Effector memory CD4-positive, alpha-beta T cell (primary cell): ENCODE data around the gene ING4.

Source experiments
- DNase-seq, 3 donors: peaks; one replicate each; pipeline ENCODE4 v3.0.0-alpha.2; 2020
- H3K27ac ChIP-seq: 2 replicates; pipeline ENCODE4 v1.7.0; 2013; ENCODE audit warnings: mild to moderate bottlenecking, low read length, moderate library complexity; ENCODE audit not compliant: insufficient read depth, poor library complexity, severe bottlenecking
- H3K27me3 ChIP-seq: replicated peaks from 2 replicates; pipeline ENCODE4 v1.7.0; 2013; ENCODE audit warnings: mild to moderate bottlenecking, low read length; ENCODE audit not compliant: insufficient read depth, control insufficient read depth, poor library complexity, severe bottlenecking
- H3K36me3 ChIP-seq: 2 replicates; pipeline ENCODE4 v1.7.0; 2013; ENCODE audit warnings: mild to moderate bottlenecking, low read length, moderate library complexity; ENCODE audit not compliant: control insufficient read depth, insufficient read depth
- H3K4me1 ChIP-seq: 2 replicates; pipeline ENCODE4 v1.7.0; 2013; ENCODE audit warnings: low read length, mild to moderate bottlenecking; ENCODE audit not compliant: control insufficient read depth, insufficient read depth, poor library complexity, severe bottlenecking
- H3K4me3 ChIP-seq: 2 replicates; pipeline ENCODE4 v1.7.0; 2013; ENCODE audit warnings: low read length, low read depth, mild to moderate bottlenecking; ENCODE audit not compliant: insufficient read depth, poor library complexity, severe bottlenecking
- H3K9me3 ChIP-seq: 2 replicates; pipeline ENCODE4 v1.7.0; 2013; ENCODE audit warnings: mild to moderate bottlenecking, low read length, moderate library complexity; ENCODE audit not compliant: control insufficient read depth

Gene ING4

DNA sequence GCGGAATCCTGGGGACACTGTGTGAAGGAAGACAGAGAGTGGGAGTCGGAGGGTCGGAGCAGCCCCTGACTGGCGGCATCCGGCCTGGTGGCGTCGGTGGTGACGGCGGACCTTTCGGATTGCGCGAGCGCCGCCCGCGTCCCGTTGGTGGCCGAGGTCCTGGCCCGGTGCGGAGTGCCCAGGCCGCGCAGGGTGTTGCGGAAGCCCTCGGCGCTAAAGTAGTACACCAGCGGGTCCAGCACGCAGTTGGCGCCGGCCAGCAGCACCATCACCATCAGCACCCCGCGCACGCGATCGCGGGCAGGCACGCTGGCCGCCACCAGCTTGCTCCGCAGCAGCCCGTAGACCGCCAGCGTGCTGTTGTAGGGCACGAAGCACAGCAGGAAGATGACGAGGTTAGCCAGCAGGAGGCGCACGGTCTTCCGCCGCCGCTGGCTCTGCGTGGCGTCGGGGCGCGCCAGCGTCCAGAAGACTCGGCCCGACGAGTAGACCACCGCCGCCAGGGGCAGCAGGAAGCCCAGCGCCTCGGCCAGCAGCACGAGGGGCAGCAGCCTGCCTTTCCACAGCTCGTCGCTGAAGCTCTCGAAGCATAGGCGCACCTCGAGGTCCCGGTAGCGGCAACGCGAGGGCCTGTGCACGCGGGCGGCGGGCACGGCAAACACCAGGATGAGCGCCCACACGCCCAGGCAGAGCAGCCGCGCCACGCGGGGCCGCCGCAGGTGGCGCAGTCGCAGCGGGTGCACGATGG lies 42.6 kb downstream of the ING4 start:
- no peak overlapping the region for H3K27ac ChIP-seq

DNA sequence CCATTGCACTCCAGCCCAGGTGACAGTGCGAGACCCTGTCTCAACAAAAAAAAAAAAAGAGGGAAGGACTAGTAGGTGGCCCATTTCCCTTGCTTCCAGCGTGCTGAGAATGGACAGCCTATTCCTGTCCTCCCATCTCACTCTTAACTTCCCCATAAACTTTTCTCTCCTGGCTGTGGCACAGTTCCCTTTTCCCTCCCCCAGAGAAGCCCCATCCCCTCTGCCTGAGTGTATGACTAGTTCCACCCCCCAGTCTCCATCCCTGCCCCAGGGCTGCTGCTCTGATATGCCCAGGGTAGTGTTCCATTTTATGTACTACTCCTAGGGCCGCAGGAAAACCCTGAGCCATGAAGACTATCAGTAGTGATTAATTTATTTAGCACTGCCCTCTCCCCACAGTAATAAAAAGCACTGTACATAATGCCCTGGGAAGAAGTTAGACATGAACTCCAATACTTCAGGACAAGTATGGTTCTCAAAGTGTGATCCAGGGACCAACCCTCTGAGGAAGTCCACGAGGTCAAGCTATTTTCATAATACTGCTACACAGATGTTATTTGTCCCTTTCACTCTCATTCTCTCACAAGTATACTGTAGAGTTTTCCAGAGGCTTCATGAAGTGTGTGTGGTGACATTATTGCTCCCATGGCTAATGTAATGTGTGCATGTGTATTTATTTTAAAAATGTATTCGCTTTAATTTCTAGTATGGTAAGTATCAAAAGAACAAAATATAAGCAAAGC lies 44.3 kb downstream of the ING4 start:
- peaks cover 6% of the 10 kb centered on the region for H3K4me1 ChIP-seq
- H3K9me3 ChIP-seq: no peaks in the 10 kb centered on the region
- no peak for DNase-seq
- peaks cover 7% of the 10 kb centered on the region for H3K36me3 ChIP-seq
- H3K27ac ChIP-seq: no peak overlapping the region
- no peak overlapping the region for H3K4me3 ChIP-seq
- no peaks in the 10 kb centered on the region for H3K27me3 ChIP-seq

More for the DNA sequence above, 42.6 kb downstream of the ING4 start:
- H3K27me3 ChIP-seq: no peaks in the 10 kb centered on the region
- H3K36me3 ChIP-seq: peaks cover 7% of the 10 kb centered on the region
- DNase-seq: peak in 1 of 3 donors; percentile 32
- no peaks in the 10 kb centered on the region for H3K9me3 ChIP-seq
- H3K4me3 ChIP-seq: peak overlapping the region; percentile 29
- peaks cover 6% of the 10 kb centered on the region for H3K4me1 ChIP-seq

DNA sequence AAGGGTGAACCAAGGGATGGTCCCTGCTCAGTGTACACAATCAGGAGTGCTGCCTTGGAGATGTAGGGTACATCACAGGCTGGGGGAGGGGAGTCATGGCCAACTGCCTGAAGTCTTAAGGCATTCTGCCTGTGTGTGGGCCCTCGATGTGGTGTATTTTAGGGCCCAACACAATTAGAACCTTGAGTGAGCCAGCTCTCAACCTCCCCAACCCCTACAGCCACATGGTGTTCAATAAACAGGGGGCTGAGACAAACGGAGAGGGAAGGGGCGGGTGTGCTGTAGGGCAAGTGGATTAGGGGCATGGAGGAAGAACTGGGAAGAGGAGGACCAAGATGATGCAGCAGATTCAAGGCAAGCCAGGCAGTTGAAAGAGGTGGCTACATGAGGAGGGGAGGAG lies 47.1 kb downstream of the ING4 start:
- Histone ChIP-seq H3K4me1 (peaks cover 32% of the 10 kb centered on the region), H3K27ac (peak overlapping the region; percentile 1), H3K27me3 (no peaks in the 10 kb centered on the region), H3K36me3 (peaks cover 7% of the 10 kb centered on the region), H3K4me3 (no peak overlapping the region), H3K9me3 (no peaks in the 10 kb centered on the region)
- no peak for DNase-seq

DNA sequence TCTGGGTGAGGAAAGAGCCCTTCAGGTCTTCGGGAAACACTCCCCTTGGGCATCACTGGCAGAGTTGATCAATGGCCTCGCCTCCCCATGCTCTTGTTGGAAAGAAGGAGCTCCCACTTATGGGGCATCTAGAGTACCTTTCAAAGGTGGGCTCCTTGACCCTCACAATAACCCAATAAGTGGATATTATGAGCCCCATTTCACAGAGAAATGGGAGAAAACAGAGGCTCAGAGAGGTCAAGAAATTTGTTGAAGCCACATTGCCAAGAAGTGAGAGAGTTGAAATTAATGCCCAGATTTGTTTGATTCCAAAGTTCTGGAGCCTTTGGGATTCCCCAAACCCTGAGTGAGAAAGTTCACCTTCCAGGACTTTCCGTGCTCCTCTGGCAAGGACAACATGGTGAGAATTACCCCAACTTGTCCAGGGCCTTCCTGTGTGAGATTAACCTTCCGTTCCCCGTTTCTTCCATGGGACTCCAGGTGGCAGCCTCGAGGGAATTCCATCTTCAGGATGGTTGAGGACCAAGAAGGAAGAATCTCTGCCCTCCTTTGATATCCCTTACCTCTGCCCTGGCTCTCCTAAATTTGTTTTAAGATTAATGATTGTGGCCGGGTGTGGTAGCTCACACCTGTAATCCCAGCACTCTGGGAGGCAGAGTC lies 48.3 kb downstream of the ING4 start:
- no peak overlapping the region for H3K27ac ChIP-seq
- H3K4me1 ChIP-seq: peaks cover 28% of the 10 kb centered on the region
- peaks cover 2% of the 10 kb centered on the region for H3K36me3 ChIP-seq
- no peaks in the 10 kb centered on the region for H3K9me3 ChIP-seq
- no peak for DNase-seq
- H3K4me3 ChIP-seq: no peak overlapping the region
- no peaks in the 10 kb centered on the region for H3K27me3 ChIP-seq

DNA sequence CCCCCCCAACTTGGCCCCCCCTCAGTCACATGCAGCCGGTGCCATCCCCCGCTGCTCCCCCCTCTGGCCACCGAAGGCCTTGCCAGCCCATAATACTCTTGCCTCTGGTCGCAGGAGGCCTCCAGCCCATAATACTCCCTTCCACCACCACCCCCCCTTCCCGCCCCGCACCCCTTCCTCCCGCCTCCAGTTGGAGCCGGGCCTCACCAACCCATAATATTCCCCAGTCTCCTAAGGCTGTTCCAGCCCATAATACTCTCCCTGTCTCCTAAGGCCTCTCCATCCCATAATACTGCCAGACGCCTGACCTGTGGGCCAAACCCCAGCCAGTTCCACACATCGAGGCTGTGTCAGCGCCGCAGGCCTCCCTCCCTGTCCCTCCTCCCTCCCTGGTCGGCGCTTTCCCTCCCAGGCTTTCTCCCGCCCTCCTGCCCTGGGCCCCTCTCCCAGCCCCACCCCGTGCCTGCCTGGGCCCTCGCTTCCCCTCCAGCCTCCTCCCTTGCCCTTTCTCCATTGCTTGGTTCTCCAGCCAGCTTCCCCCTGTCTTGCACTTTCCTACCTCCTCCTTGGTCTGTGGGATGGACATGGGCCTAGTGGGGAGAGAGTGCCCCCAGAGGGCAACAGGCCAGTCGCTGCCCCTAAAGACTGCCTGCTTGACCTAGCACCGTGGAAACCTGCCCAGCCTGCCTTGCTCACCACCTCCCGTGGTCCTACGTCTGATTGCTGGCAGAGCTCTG lies 49.0 kb downstream of the ING4 start:
- Histone ChIP-seq H3K4me1 (peaks cover 28% of the 10 kb centered on the region), H3K27ac (no peak overlapping the region), H3K27me3 (no peaks in the 10 kb centered on the region), H3K36me3 (no peaks in the 10 kb centered on the region), H3K4me3 (no peak overlapping the region), H3K9me3 (no peaks in the 10 kb centered on the region)
- peak in 2 of 3 donors; percentile 32 to 40 for DNase-seq

DNA sequence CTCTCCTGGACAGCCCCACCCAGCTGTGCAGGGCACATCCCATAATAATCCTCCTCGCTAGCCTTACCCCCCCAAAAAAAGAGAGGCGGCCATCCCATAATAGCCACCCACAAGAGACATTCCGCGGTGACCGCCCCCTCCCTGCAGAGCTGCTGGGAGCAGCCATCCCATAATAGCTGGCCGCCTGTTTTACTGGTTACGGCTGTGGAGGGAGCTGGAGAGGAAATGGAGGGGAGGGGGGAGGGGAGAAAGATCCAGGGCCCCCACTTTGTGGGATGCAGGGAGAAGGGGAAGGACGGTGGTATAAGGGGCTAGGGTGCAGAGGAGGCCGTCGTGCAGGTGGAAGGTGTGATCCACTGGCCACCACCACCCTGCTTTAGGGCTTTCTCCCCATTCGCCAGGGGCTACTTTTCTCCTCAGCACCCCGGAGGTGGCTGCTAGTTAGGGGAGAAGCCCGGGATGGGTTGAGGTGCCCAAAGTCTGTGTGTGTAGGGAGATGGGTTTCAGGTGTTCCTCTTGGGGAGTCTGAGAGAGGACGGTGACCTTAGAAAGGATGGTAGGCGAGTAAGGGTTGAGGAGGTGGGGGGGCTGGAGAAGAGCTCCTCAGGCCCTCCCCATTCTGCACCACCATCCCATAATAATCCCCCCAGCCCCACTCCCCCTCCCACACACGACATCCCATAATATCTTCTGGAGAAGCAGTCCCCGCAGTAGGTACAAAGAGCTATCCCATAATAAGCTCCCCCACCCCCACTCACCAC lies 49.7 kb downstream of the ING4 start:
- no peaks in the 10 kb centered on the region for H3K27me3 ChIP-seq
- DNase-seq: peak in 1 of 3 donors; percentile 11
- H3K36me3 ChIP-seq: no peaks in the 10 kb centered on the region
- peaks cover 28% of the 10 kb centered on the region for H3K4me1 ChIP-seq
- peak overlapping the region; percentile 39 for H3K27ac ChIP-seq
- H3K9me3 ChIP-seq: no peaks in the 10 kb centered on the region
- peak overlapping the region; percentile 13 for H3K4me3 ChIP-seq

DNA sequence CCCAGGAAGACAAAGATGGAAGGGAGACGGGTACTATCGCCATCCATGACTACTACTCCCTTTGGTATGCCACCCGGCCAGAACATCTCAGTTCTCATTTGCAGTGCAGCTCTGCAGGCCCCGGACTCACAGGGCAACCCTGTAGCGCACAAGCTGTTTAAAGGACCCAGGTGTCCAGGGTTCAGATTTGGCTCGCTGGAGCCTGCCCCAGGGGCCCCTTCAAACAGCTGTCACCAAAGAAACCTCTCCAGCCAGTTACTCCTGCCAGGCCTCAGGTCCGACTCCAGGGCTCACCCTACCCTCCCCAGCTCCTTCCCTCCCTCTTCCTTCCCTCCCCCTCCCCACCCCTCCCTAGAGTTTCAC lies 50.3 kb downstream of the ING4 start:
- Histone ChIP-seq H3K36me3 (no peaks in the 10 kb centered on the region), H3K4me3 (peak overlapping the region; percentile 13), H3K4me1 (peaks cover 28% of the 10 kb centered on the region), H3K9me3 (no peaks in the 10 kb centered on the region), H3K27me3 (no peaks in the 10 kb centered on the region), H3K27ac (peak overlapping the region; percentile 39)
- no peak for DNase-seq

DNA sequence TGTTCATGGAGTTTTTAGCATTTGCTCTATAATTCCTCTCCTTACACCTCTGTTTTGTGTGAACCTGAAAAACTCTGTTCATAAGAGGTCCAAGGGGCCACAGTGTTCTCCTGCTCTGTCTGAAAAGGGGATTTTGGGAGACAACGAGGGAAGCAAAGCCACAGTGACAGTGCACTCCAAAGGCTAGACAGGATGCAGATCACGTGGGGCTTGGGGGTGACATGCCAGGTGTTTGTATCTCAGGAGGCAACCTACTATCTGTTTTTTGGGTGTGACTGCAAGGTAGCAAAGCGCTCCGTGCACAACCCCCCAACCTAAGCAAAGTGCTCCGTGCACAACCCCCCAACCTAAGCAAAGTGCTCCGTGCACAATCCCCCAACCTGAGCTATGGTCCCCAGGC lies 50.7 kb downstream of the ING4 start:
- no peaks in the 10 kb centered on the region for H3K27me3 ChIP-seq
- H3K4me1 ChIP-seq: peaks cover 28% of the 10 kb centered on the region
- H3K4me3 ChIP-seq: peak overlapping the region; percentile 13
- H3K27ac ChIP-seq: peak overlapping the region; percentile 39
- no peak for DNase-seq
- no peaks in the 10 kb centered on the region for H3K36me3 ChIP-seq
- H3K9me3 ChIP-seq: no peaks in the 10 kb centered on the region

DNA sequence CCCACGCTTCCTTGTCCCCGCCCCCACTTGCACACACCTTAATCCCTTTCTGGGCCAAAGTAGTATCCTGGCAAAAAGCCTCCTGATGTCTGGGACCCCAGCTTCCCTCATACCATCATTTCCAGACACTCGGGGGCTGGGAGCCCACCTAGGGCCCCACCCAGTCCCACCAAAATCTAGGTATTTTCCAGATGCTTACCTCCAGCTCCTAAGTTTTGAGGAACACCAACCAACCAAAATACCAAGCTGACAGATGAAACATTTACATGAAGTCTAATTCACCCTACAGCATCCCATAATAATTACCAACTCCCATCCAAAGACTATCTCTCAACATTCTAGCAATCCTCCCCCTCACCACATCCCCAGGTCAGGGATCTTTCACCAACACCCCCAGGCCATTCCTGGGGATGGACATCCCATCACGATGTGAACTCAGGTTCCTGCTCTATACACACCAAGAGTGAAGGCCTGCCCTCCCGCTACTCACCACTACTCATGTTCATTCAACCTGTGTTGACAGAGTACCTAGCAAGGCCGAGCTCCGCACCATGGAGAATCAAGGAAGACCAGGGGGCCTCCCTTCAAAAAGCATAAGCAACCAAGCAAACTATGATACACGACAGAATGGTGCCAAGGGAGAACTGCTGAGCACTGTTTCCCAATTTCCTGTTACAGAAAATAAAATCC lies 54.2 kb downstream of the ING4 start:
- Histone ChIP-seq H3K27ac (peak overlapping the region; percentile 91), H3K9me3 (no peaks in the 10 kb centered on the region), H3K4me1 (peaks cover 43% of the 10 kb centered on the region), H3K36me3 (no peaks in the 10 kb centered on the region), H3K27me3 (no peaks in the 10 kb centered on the region), H3K4me3 (no peak overlapping the region)
- no peak for DNase-seq
